AG04450 (cell line): ENCODE data around the gene MRPL12. TPM values are rescaled to one million over a fixed set of nuclear protein-coding genes. Genes with fewer than 3 reads are reported as not detected.
"Not testable (repeated sequence)": the region's sequence is repeated elsewhere in the genome, so short reads cannot be mapped to it uniquely, and the experiment has no call there.

Experiments used
- CTCF ChIA-PET: fragments of 300-600, 350-600 bp; formaldehyde crosslinking; extraction: SDS; loops from one replicate; lab custom pipeline; 2022; ENCODE audit warnings: antibody characterized with exemption, inconsistent platforms; lab: Charles Lee
- POLR2A ChIA-PET: fragments of 350-600 bp; formaldehyde crosslinking; extraction: SDS; loops from one replicate; lab custom pipeline; 2021; ENCODE audit warnings: antibody characterized with exemption, inconsistent platforms; lab: Yijun Ruan, JAX
- DNase-seq: peaks from one replicate; pipeline ENCODE4 v3.0.0-alpha.2; 2011; ENCODE audit warnings: low read depth, low spot score
- H3K27ac ChIP-seq: one replicate; pipeline ENCODE4 v1.5.1; 2012; ENCODE audit warnings: low read depth, low read length, control low read depth
- H3K27me3 ChIP-seq: one replicate; pipeline ENCODE4 v1.6.0; 2012; ENCODE audit warnings: low read length; ENCODE audit not compliant: control insufficient read depth, insufficient read depth
- H3K4me3 ChIP-seq: 2 replicates; pipeline ENCODE4 v1.5.1; 2011; ENCODE audit warnings: mild to moderate bottlenecking, low read depth, low read length, control low read depth
- H3K9me3 ChIP-seq: 2 replicates; pipeline ENCODE4 v1.5.1; 2012; ENCODE audit warnings: low read length; ENCODE audit not compliant: control insufficient read depth, insufficient read depth
- CTCF ChIP-seq: IDR thresholded peaks from 2 replicates; pipeline ENCODE4 v1.5.1; 2011; ENCODE audit warnings: low read depth, low read length, control low read depth, inconsistent platforms
- polyA plus RNA-seq: library from polyadenylated mRNA; depleted of rRNA; stranded (reverse); fragments of >200 nt; gene quantifications from 2 replicates; pipeline ENCODE4 v1.2.3, GENCODE V29; 2011

Gene MRPL12
- polyA plus RNA-seq, 1 experiment = 52.1 TPM

GRCh38 chr17:81672504-81672903, 30.7 kb upstream of the MRPL12 start:
- Histone ChIP-seq H3K27me3 (no peaks in the 10 kb centered on the region), H3K4me3 (no peak overlapping the region), H3K9me3 (no peaks in the 10 kb centered on the region; the same call in 1 of the 2 replicates), H3K27ac (no peak overlapping the region)
- ChIA-PET POLR2A (no interaction called here), CTCF (interaction anchor here (0.7 kb wide), 1 partner anchor 66 kb away, joined by 4 read pairs; no protein-coding TSS in a partner anchor)
- no peak for DNase-seq
- TF ChIP-seq CTCF = no peak

GRCh38 chr17:81672954-81673353, 30.2 kb upstream of the MRPL12 start:
- no peaks in the 10 kb centered on the region for H3K27me3 ChIP-seq
- no peak for TF ChIP-seq CTCF
- H3K4me3 ChIP-seq = no peak overlapping the region
- ChIA-PET POLR2A (no interaction called here), CTCF (interaction anchor here (0.7 kb wide), 1 partner anchor 66 kb away, joined by 4 read pairs; no protein-coding TSS in a partner anchor)
- no peak for DNase-seq
- H3K27ac ChIP-seq = no peak overlapping the region
- no peaks in the 10 kb centered on the region; the same call in 1 of the 2 replicates for H3K9me3 ChIP-seq

DNA sequence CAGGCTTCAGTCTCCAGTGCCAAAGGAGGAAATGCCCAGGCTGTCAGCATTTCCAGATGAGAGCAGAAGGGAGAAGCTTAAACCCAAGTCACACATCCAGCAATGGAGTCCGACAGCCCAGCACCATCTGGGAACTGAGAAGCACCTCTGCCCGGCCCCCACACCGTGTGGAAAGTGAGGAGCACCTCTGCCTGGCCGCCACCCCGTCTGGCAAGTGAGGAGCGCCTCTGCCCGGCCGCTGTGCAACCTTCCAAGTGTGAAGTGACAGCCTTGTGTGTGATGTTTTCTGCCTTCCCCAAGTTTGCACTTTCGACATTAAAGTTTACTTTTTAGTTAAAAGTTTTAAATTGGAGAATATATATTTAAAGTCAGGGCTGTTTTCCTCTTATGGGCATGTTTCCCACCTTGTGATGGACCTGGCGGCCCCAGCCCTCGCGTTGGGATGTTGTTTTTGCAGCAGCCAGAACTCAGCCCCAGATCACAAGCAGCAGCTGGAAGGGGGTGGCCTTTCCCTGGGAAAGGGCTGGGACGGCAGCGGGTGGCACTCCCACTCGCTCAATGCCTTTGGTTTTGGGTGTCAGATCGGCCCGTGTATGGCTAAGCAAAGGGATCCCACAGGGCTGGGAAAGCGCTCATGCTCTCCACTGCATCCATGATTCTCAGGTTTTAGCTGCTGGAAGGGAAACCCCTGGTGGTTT, 29.5 kb upstream of the MRPL12 start:
- no peak for TF ChIP-seq CTCF
- Histone ChIP-seq H3K27ac (no peak overlapping the region), H3K9me3 (no peaks in the 10 kb centered on the region; the same call in 1 of the 2 replicates), H3K27me3 (no peaks in the 10 kb centered on the region), H3K4me3 (no peak overlapping the region)
- DNase-seq = no peak
- POLR2A ChIA-PET = no interaction called here
- CTCF ChIA-PET = no interaction called here

DNA sequence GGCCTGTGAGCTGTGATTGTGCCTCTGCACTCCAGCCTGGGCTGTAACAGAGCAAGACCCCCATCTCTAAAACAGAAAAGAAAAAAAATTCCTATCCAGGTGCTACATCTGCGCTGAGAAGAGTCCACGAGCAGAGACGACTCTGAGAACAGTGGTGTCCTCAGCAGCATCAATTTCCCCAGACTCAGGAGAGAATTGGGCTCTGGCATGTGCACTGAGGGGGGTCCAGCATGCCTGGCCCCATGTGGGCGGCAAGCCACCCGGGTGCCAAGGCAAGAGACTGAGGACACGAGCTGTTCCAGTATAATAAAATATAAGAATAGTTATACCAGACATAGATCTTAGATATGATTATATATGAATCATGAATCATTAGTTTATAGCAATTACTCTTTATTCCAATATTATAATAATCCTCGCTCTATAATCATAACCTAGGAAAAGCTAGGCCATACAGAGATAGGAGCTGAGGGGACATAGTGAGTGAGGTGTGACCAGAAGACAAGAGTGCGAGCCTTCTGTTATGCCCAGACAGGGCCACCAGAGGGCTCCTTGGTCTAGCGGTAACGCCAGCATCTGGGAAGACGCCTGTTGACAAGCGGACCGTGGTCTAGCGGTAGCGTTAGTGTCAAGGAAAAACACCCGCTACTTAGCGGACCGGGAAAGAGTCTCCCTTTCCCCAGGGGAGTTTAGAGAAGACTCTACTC, 27.5 kb upstream of the MRPL12 start:
- CTCF ChIA-PET = interaction anchor here (0.7 to 1.1 kb wide), 3 partner anchors 9 to 195 kb away, joined by 3 to 4 read pairs (median 4); partner anchors contain the start of genes CCDC137 and OXLD1
- POLR2A ChIA-PET = interaction anchor here (1.1 to 1.2 kb wide), 2 partner anchors 9 to 164 kb away, joined by 3 read pairs; partner anchors contain the start of genes CCDC137 and OXLD1
- not testable (repeated sequence) for H3K27me3 ChIP-seq, H3K4me3 ChIP-seq, DNase-seq, H3K27ac ChIP-seq, H3K9me3 ChIP-seq
- peak; percentile 47 for TF ChIP-seq CTCF

DNA sequence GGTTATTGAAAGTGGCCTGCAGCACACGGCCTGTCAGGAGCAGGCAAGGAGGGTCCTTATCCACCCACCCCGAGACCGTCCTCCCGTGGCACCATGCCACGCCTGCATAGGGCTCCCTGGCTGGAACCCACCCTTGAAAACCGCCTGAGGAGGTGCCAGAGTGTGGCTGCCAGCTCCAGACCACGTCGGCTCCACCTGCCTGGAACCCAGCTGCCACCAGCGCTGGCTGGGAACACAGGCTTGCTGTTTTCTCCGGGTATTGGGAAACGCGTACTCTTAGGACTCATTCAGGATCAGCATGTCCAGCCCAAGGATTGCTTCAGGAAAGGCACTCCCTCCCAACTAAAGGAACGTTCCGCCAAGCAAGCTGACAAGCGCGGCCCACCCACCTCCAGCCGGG, 26.3 kb upstream of the MRPL12 start:
- DNase-seq = no peak
- no peak for TF ChIP-seq CTCF
- ChIA-PET POLR2A (no interaction called here), CTCF (no interaction called here)
- no peak overlapping the region for H3K27ac ChIP-seq
- no peaks in the 10 kb centered on the region; the same call in 1 of the 2 replicates for H3K9me3 ChIP-seq
- no peak overlapping the region for H3K4me3 ChIP-seq
- no peaks in the 10 kb centered on the region for H3K27me3 ChIP-seq
